ENCODE measurements around the gene ODF4.

The ODF4 gene

GRCh38 chr17:8362651-8363332 lies 23.2 kb downstream of the ODF4 start:
- Histone ChIP-seq H3K9me3 (ENCODE audit: insufficient read depth, low read length, severe bottlenecking) (no peaks in the 10 kb centered on the region), H4K20me1 (ENCODE audit: insufficient read depth, low read length) (no peaks in the 10 kb centered on the region), H2AFZ (ENCODE audit: low read depth, low read length) (no peak overlapping the region), H3K4me2 (ENCODE audit: insufficient read depth, low read length) (no peak overlapping the region), H3K27ac (ENCODE audit: low read length) (no peak overlapping the region), H3K9ac (ENCODE audit: low read depth, low read length) (no peak overlapping the region), H3K4me3 (ENCODE audit: low read depth in 1 of 2, low read length in 2 of 2) (no peak overlapping the region), H3K27me3 (ENCODE audit: insufficient read depth, low read length, poor library complexity) (no peaks in the 10 kb centered on the region), H3K36me3 (ENCODE audit: insufficient read depth, low read length) (no peaks in the 10 kb centered on the region; the same call in 1 of the 2 replicates), H3K4me1 (ENCODE audit: insufficient read depth, low read length) (no peaks in the 10 kb centered on the region), H3K79me2 (ENCODE audit: insufficient read depth, low read length) (no peaks in the 10 kb centered on the region)
- no peak for DNase-seq
- no peak for TF ChIP-seq EZH2 (IDR thresholded peaks at IDR 0.05; ENCODE audit: borderline replicate concordance, low read depth, low read length, severe bottlenecking)
- TF ChIP-seq CTCF (IDR thresholded peaks at IDR 0.05; ENCODE audit: borderline replicate concordance, extremely low read depth, low read length, poor library complexity, severe bottlenecking): no peak
- no peak for ATAC-seq (ENCODE audit: insufficient read depth, low read depth)

- DNase-seq (no peak), ATAC-seq (ENCODE audit: insufficient read depth, low read depth) (no peak)
- Histone ChIP-seq H3K9ac (ENCODE audit: low read depth, low read length) (no peak overlapping the region), H3K27me3 (ENCODE audit: insufficient read depth, low read length, poor library complexity) (no peaks in the 10 kb centered on the region), H3K79me2 (ENCODE audit: insufficient read depth, low read length) (no peaks in the 10 kb centered on the region), H3K4me1 (ENCODE audit: insufficient read depth, low read length) (no peaks in the 10 kb centered on the region), H4K20me1 (ENCODE audit: insufficient read depth, low read length) (no peaks in the 10 kb centered on the region), H3K4me2 (ENCODE audit: insufficient read depth, low read length) (no peak overlapping the region), H3K9me3 (ENCODE audit: insufficient read depth, low read length, severe bottlenecking) (no peaks in the 10 kb centered on the region), H3K4me3 (ENCODE audit: low read depth in 1 of 2, low read length in 2 of 2) (no peak overlapping the region), H3K36me3 (ENCODE audit: insufficient read depth, low read length) (peaks cover 16% of the 10 kb centered on the region), H2AFZ (ENCODE audit: low read depth, low read length) (no peak overlapping the region), H3K27ac (ENCODE audit: low read length) (no peak overlapping the region)
- TF ChIP-seq EZH2 (IDR thresholded peaks at IDR 0.05; ENCODE audit: borderline replicate concordance, low read depth, low read length, severe bottlenecking) (no peak), CTCF (IDR thresholded peaks at IDR 0.05; ENCODE audit: borderline replicate concordance, extremely low read depth, low read length, poor library complexity, severe bottlenecking) (no peak)
Observed at GRCh38 chr17:8365143-8365542, 25.5 kb downstream of the ODF4 start.

GRCh38 chr17:8366231-8366630 lies 26.6 kb downstream of the ODF4 start:
- Histone ChIP-seq H3K9me3 (ENCODE audit: insufficient read depth, low read length, severe bottlenecking) (no peaks in the 10 kb centered on the region), H3K4me1 (ENCODE audit: insufficient read depth, low read length) (no peaks in the 10 kb centered on the region), H3K4me2 (ENCODE audit: insufficient read depth, low read length) (no peak overlapping the region), H3K27me3 (ENCODE audit: insufficient read depth, low read length, poor library complexity) (no peaks in the 10 kb centered on the region), H4K20me1 (ENCODE audit: insufficient read depth, low read length) (no peaks in the 10 kb centered on the region), H2AFZ (ENCODE audit: low read depth, low read length) (no peak overlapping the region), H3K79me2 (ENCODE audit: insufficient read depth, low read length) (no peaks in the 10 kb centered on the region), H3K27ac (ENCODE audit: low read length) (no peak overlapping the region), H3K4me3 (ENCODE audit: low read depth in 1 of 2, low read length in 2 of 2) (no peak overlapping the region), H3K9ac (ENCODE audit: low read depth, low read length) (no peak overlapping the region), H3K36me3 (ENCODE audit: insufficient read depth, low read length) (peaks cover 17% of the 10 kb centered on the region)
- ATAC-seq (ENCODE audit: insufficient read depth, low read depth): no peak
- TF ChIP-seq EZH2 (IDR thresholded peaks at IDR 0.05; ENCODE audit: borderline replicate concordance, low read depth, low read length, severe bottlenecking) (no peak), CTCF (IDR thresholded peaks at IDR 0.05; ENCODE audit: borderline replicate concordance, extremely low read depth, low read length, poor library complexity, severe bottlenecking) (no peak)
- no peak for DNase-seq

Data from DND-41 (cell line).